Upper lobe of left lung (tissue), 6 donors: ENCODE data around the gene N4BP2. TPM values are rescaled to one million over a fixed set of nuclear protein-coding genes. Genes with fewer than 3 reads are reported as not detected.

Experiments used
- ATAC-seq, 2 donors: fragments of 200-7000 bp; cut with Tn5 transposase; one replicate each; pipeline ENCODE4 v1.9.1; 2022; ENCODE audit warnings: mild to moderate bottlenecking in 2 of 2, moderate library complexity in 2 of 2; ENCODE audit not compliant: low FRiP score in 2 of 2
- DNase-seq, 2 donors: peaks; one replicate each; pipeline ENCODE4 v3.0.0-alpha.2; 2019 to 2020
- H3K27ac ChIP-seq, 4 donors: fragments of 200-600 bp; sonication (generic); one replicate each; pipeline ENCODE4 v1.5.1; 2016 to 2019
- H3K27me3 ChIP-seq, 4 donors: fragments of 200-600 bp; sonication (generic); one replicate each; pipeline ENCODE4 v1.5.1; 2017 to 2019
- H3K36me3 ChIP-seq, 4 donors: fragments of 200-600 bp; sonication (generic); one replicate each; pipeline ENCODE4 v1.5.1; 2016 to 2019
- H3K4me1 ChIP-seq, 4 donors: fragments of 200-600 bp; sonication (generic); one replicate each; pipeline ENCODE4 v1.5.1; 2018 to 2019
- H3K4me3 ChIP-seq, 4 donors: fragments of 200-600 bp; sonication (generic); one replicate each; pipeline ENCODE4 v1.5.1; 2017 to 2019; ENCODE audit warnings: mild to moderate bottlenecking in 2 of 4, moderate library complexity in 1 of 4
- H3K9me3 ChIP-seq, 4 donors: fragments of 200-600 bp; sonication (generic); one replicate each; pipeline ENCODE4 v1.5.1; 2018 to 2019
- CTCF ChIP-seq, 6 experiments: fragments of 450-650 bp in 4 of 6; fragments of 200-600 bp in 2 of 6; sonication (generic) in 2 of 6; IDR thresholded peaks; one replicate each; pipeline ENCODE4 v1.5.1; 2016 to 2019; ENCODE audit warnings: antibody characterized with exemption in 6 of 6
- EP300 ChIP-seq, 4 donors: sonication (generic); formaldehyde crosslinking; IDR thresholded peaks; one replicate each; pipeline ENCODE4 v1.5.1; 2017; ENCODE audit warnings: antibody characterized with exemption in 4 of 4, control low read depth in 2 of 4
- POLR2A ChIP-seq, 4 donors: fragments of 450-650 bp; IDR thresholded peaks; one replicate each; pipeline ENCODE4 v1.5.1; 2016 to 2017; ENCODE audit warnings: antibody characterized with exemption in 4 of 4, mild to moderate bottlenecking in 2 of 4
- POLR2AphosphoS5 ChIP-seq, 2 donors: sonication (generic); formaldehyde crosslinking; IDR thresholded peaks; one replicate each; pipeline ENCODE4 v1.5.1; 2017; ENCODE audit warnings: antibody characterized with exemption in 2 of 2
- WGBS, 2 donors: methylation state at CpG; one replicate each; pipeline ENCODE4 v1.1.5; 2017 to 2018; 5-methylcytosine and 5-hydroxymethylcytosine counted together
- total RNA-seq, 6 donors: library from RNA; depleted of rRNA in 4 of 6; stranded (reverse); fragments of >200 nt in 4 of 6; gene quantifications; one replicate each; pipeline versions ENCODE4 v1.1.0 to v1.2.1, GENCODE V29; 2016 to 2021
- donor health status: DM: no; HTN: no; CAD: no; lungs with moderate emphysema.
- donor health status: DM: no; HTN: yes; CAD: no; lungs with severe emphysema.

N4BP2 gene
- total RNA-seq, 6 donors from 2014 or later: 7.1 to 29.3 (median 9.1) TPM

- Histone ChIP-seq H3K27ac (no peak overlapping the region), H3K27me3 (no peaks in the 10 kb centered on the region), H3K4me3 (no peak overlapping the region), H3K4me1 (peaks cover 0 to 5% (median 0%) of the 10 kb centered on the region in 4 donors), H3K36me3 (no peaks in the 10 kb centered on the region), H3K9me3 (no peaks in the 10 kb centered on the region)
- no peak for ATAC-seq
- DNase-seq: no peak
- TF ChIP-seq POLR2A (IDR thresholded peaks at IDR 0.05) (no peak), EP300 (IDR thresholded peaks at IDR 0.05) (no peak), POLR2AphosphoS5 (IDR thresholded peaks at IDR 0.05) (no peak), CTCF (IDR thresholded peaks at IDR 0.05) (no peak)
- WGBS, 2 donors: 57% methylated on average over 14 of the region's 14 CpGs
Measured at GRCh38 chr4:40190880-40191815, 134.5 kb downstream of the N4BP2 start.

GRCh38 chr4:40192114-40193015 lies 135.7 kb downstream of the N4BP2 start:
- H3K27ac ChIP-seq: peak overlapping the region in 1 of 4 donors; percentile 69
- no peaks in the 10 kb centered on the region for H3K36me3 ChIP-seq
- no peak for TF ChIP-seq POLR2A (IDR thresholded peaks at IDR 0.05)
- TF ChIP-seq EP300 (IDR thresholded peaks at IDR 0.05): no peak
- TF ChIP-seq POLR2AphosphoS5 (IDR thresholded peaks at IDR 0.05): no peak
- TF ChIP-seq CTCF (IDR thresholded peaks at IDR 0.05): no peak
- H3K4me3 ChIP-seq: no peak overlapping the region
- ATAC-seq: no peak
- no peak for DNase-seq
- H3K9me3 ChIP-seq: no peaks in the 10 kb centered on the region
- peaks cover 0 to 5% (median 0%) of the 10 kb centered on the region in 4 donors for H3K4me1 ChIP-seq
- WGBS, 2 donors: 77 to 85% methylated on average over 8 of the region's 8 CpGs
- H3K27me3 ChIP-seq: no peaks in the 10 kb centered on the region

GRCh38 chr4:40193016-40193571 lies 136.4 kb downstream of the N4BP2 start:
- no peaks in the 10 kb centered on the region for H3K36me3 ChIP-seq
- WGBS, 2 donors: 53 to 66% methylated on average over 10 to 11 of the region's 11 CpGs
- no peak for TF ChIP-seq EP300 (IDR thresholded peaks at IDR 0.05)
- TF ChIP-seq POLR2A (IDR thresholded peaks at IDR 0.05): peak in 1 of 4 donors; percentile 17
- no peak overlapping the region for H3K4me3 ChIP-seq
- DNase-seq: no peak
- ATAC-seq: no peak
- H3K27me3 ChIP-seq: no peaks in the 10 kb centered on the region
- H3K27ac ChIP-seq: peak overlapping the region in 1 of 4 donors; percentile 69
- peaks cover 0 to 5% (median 0%) of the 10 kb centered on the region in 4 donors for H3K4me1 ChIP-seq
- H3K9me3 ChIP-seq: no peaks in the 10 kb centered on the region

GRCh38 chr4:40193578-40193977 lies 136.9 kb downstream of the N4BP2 start:
- 86 to 90% methylated on average over 7 of the region's 7 CpGs for WGBS, 2 donors
- ATAC-seq: no peak
- no peak for TF ChIP-seq POLR2A (IDR thresholded peaks at IDR 0.05)
- no peak for TF ChIP-seq POLR2AphosphoS5 (IDR thresholded peaks at IDR 0.05)
- no peak for TF ChIP-seq CTCF (IDR thresholded peaks at IDR 0.05)
- TF ChIP-seq EP300 (IDR thresholded peaks at IDR 0.05): no peak

More at GRCh38 chr4:40193578-40193977, 136.9 kb downstream of the N4BP2 start:
- peaks cover 0 to 5% (median 0%) of the 10 kb centered on the region in 4 donors for H3K4me1 ChIP-seq
- H3K27ac ChIP-seq: peak overlapping the region in 1 of 4 donors; percentile 69
- H3K36me3 ChIP-seq: no peaks in the 10 kb centered on the region
- H3K27me3 ChIP-seq: no peaks in the 10 kb centered on the region
- no peak overlapping the region for H3K4me3 ChIP-seq
- no peak for DNase-seq
- no peaks in the 10 kb centered on the region for H3K9me3 ChIP-seq
